ENCODE data around the gene PKD1L1. TPM values are rescaled to one million over a fixed set of nuclear protein-coding genes. Genes with fewer than 3 reads are reported as not detected.
"Not testable (repeated sequence)": the region's sequence is repeated elsewhere in the genome, so short reads cannot be mapped to it uniquely, and the experiment has no call there.

Gene PKD1L1
- polyA plus RNA-seq, 3 donors = 0.17 to 0.25 (median 0.21) TPM

GRCh38 chr7:47804767-47805545 lies 143.3 kb downstream of the PKD1L1 start:
- DNase-seq (ENCODE audit: low read depth in 3 of 3, low spot score in 2 of 3) = no peak

- no peak for DNase-seq (ENCODE audit: low read depth in 3 of 3, low spot score in 2 of 3)
Observed at GRCh38 chr7:47803846-47804245, 144.4 kb downstream of the PKD1L1 start.

DNA sequence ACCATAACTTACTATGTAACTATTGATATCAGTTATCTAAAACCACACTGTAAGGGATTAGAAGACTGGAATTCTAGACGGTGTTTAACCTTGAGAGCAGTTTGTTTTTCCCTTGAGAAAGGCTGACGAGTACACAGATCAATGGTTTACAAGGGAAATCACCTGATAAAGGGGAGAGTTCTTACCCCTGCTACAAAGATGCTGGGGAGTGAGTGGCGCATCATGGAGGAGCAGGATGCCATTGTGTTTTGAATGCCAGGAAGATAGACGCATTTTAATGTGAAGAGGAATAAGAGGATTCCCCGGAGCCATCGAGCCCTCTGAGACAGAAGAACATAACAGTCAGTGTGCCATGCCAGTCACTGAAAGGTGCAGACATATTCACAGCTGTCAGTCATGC lies 145.2 kb downstream of the PKD1L1 start:
- DNase-seq (ENCODE audit: low read depth in 3 of 3, low spot score in 2 of 3) = no peak

GRCh38 chr7:47801423-47801822 lies 146.8 kb downstream of the PKD1L1 start:
- DNase-seq (ENCODE audit: low read depth in 3 of 3, low spot score in 2 of 3) = no peak

- no peak for DNase-seq (ENCODE audit: low read depth in 3 of 3, low spot score in 2 of 3)
Observed at GRCh38 chr7:47799524-47799923, 148.7 kb downstream of the PKD1L1 start.

DNA sequence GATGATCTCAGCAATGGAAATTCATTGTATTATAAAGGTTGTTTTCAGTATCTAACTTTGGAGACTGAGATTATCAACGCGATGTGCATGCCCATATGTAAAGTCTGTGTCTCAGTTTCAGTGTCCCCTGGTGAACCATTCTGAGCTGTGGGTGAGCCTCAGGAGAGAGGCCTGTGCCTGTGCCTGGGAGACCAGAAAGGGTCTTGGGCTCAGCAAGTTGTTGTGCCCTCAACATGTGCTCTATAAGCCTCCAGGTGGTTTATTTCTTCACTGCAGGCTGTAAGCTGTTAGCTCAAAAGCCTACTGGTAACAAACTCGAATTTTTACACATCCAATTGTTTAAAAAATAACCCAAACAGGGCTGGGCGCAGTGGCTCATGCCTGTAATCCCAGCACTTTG lies 151.9 kb downstream of the PKD1L1 start:
- no peak for DNase-seq (ENCODE audit: low read depth in 3 of 3, low spot score in 2 of 3)

DNA sequence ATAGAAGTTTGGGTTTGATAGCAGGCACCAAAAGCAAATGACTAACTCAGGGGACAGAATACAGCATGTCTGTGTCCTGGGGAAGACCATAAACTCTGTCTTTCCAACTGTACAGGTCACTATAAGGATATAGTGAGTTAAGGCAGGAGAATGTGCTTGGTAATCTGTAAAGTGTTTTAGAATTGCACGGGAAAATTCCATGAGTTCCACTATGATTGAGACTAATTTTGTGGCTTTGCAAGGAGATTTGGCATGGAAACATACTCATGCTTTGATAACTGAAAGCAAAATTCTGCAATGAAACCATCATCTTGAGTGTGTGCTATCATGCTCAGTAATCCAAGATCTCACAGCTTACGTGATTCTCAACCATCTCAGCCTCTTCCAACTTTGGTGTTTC lies 152.6 kb downstream of the PKD1L1 start:
- DNase-seq (ENCODE audit: low read depth in 3 of 3, low spot score in 2 of 3) = no peak

DNA sequence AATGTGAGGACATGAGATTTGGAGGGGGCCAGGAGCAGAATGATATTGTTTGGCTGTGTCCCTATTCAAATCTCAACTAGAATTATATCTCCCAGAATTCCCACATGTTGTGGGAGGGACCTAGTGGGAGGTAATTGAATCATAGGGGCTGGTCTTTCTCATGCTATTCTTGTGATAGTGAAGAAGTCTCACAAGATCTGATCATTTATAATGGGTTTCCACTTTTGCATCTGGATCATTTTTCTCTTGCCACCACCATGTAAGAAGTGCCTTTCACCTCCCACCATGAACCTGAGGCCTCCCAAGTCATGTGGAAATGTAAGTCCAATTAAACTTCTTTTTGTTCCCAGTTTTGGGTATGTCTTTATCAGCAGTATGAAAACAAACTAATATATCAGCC lies 153.1 kb downstream of the PKD1L1 start:
- not testable (repeated sequence) for DNase-seq (ENCODE audit: low read depth in 3 of 3, low spot score in 2 of 3)

DNA sequence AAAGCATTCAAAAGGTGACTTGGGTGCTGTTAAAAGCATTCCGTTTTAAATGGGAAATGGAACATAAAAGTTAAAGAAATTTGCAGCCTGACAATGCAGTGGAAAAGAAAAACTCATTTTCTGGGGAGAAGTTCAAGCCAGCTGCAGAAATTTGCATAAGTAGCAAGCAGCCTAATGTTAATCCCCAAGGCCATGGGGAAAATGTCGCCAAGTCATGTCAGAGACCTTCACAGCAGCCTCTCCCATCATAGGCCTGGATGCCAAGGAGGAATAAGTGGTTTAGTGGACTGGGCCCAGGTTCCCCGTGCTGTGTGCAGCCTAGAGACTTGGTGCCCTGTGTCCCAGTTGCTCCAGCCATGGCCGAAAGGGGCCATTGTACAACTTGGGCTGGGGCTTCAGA lies 154.2 kb downstream of the PKD1L1 start:
- DNase-seq (ENCODE audit: low read depth in 3 of 3, low spot score in 2 of 3) = no peak

DNA sequence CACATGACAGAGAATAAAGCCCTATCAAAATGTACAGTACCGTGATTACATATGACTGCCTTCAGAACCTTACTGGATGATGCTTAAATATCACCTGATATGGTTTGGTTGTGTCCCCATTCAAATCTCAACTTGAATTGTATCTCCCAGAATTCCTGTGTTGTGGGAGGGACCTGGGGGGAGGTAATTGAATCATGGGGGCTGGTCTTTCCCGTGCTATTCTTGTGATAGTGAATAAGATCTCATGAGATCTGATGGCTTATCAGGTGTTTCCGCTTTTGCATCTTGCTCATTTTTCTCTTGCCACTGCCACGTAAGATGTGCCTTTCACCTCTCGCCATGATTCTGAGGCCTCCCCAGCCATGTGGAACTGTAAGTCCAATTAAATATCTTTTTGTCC lies 155.1 kb downstream of the PKD1L1 start:
- not testable (repeated sequence) for DNase-seq (ENCODE audit: low read depth in 3 of 3, low spot score in 2 of 3)

DNA sequence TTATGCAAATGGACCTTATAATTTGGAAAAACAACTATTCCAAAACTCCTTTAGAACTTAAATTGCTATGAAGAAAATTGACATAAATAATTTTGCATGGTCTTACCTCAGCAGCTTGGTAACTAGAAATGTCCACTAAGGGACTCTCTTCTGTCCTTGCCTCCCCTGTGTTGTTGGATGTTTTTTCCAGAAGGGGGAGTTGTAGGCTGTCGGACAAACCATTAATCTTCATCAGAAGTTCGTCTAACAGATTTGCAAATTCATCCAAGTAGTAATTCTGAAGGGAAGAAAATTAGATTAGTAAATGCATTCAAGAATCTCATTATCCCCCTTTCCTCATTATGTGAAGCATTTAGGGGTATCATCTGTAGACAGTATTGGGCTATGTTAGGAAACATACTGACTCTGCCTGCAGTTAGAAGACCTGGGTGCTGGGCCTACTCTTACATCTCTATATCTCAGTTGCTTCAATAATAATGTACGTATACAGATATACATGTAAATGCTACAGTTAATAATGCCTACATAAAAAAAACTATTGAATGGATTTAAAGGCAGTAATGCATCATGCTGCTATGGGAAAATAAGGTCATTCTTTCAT lies 155.6 kb downstream of the PKD1L1 start:
- no peak for DNase-seq (ENCODE audit: low read depth in 3 of 3, low spot score in 2 of 3)

GRCh38 chr7:47791682-47792081 lies 156.6 kb downstream of the PKD1L1 start:
- DNase-seq (ENCODE audit: low read depth in 3 of 3, low spot score in 2 of 3) = no peak

GRCh38 chr7:47788083-47788482 lies 160.2 kb downstream of the PKD1L1 start:
- DNase-seq (ENCODE audit: low read depth in 3 of 3, low spot score in 2 of 3) = no peak

DNA sequence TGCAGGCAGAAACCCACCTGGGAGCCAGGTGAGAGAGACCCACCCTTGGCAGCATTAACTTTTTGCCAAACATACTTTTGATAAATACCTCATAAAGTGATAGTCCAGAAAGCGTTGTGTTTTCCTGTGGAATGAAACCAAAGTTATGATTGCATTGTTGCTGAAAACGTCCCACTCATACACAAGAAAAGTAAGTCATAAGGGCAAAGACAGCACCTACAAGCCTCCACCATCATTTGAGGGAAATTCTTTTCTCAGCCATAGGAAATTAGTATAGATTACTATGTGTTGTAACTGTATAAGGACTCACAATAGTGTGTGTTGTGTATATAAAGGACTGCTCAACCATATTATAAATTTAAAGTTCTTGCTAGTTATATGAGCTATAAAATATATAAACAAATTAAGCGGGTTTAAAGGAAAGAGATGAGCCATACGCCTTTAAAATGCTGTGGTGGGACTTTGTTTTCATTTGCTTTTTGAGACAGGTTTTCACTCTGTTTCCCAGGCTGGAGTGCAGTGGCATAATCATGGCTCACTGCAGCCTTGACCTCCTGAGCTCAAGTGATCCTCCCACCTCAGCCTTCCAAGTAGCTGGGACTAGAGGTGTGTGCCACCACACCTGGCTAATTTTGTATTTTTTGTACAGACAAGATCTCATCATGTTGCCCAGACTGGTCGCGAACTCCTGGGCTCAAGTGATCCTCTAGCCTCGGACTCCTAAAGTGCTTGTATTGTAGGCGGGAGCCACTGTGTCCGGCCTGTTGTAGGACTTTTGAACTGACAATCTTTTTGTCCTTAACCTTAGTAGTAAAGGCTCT lies 160.8 kb downstream of the PKD1L1 start:
- no peak for DNase-seq (ENCODE audit: low read depth in 3 of 3, low spot score in 2 of 3)

DNA sequence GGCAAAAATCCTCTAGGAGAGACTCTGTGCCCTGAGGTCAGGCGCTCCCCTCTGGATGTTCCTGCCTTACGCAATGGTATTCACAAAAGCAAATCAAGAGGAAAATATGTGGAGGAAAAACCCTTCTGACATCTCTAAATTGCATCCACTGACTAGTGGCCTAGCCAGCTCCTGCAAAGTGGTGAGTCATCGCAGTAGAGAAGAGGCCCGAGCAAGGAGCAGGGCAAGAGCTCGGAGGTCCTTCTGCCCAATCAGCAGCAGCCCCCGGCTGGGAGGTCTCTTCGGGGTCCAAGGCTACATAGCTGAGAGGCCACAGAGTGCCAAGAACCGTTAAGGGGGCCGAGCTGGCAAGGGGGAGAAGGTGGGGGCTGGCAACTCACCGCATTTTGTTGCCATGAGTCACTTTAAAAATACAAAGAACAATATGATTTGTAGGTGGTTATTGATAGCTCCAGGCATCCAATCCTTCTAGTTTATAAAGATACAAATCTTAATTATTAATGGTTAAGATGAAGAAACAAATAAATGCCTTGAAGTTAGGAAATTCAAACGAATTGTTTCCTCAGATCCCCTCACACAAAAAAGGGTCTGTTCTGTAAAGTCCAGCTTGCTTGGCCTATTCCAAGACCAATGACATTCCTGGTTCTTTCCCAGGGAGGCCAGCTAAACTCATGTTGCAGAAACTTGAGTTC lies 161.6 kb downstream of the PKD1L1 start:
- no peak for DNase-seq (ENCODE audit: low read depth in 3 of 3, low spot score in 2 of 3)

GRCh38 chr7:47785923-47786556 lies 162.2 kb downstream of the PKD1L1 start:
- DNase-seq (ENCODE audit: low read depth in 3 of 3, low spot score in 2 of 3) = no peak

DNA sequence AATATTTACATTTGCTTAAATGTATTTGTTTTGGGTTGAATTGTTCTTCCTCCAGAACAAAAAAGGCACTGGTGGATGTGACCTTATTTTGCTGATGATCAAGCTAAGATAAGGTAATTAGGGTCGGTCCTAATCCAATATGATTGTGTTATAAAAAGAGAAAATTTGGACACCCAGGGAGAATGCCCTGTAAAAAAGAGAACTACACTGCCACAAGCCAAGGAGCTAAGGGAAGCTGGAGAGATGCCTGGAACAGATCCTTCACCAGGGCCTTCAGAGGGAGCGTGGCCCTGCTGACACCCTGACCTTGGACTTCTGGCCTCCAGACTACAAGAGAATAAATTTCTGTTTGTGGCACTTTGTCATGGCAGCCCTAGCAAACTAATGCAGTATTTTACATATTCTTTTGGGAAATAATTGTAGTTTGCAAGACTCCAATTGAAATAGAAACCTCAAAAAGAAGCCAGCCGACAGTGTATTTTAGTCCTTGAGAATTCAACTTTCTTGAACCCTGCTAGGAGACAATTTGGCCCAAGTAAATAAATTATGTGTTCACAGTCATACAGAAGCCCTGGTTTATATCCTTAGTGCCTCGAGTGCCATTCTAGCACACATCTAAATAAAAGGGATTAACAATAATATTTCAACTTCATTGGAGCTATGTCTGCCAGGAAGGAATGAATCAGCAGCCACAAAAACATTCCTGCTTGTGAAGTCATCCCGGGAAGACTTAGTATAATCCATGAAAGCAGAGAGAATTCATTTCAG lies 164.6 kb downstream of the PKD1L1 start:
- no peak for DNase-seq (ENCODE audit: low read depth in 3 of 3, low spot score in 2 of 3)

GRCh38 chr7:47782792-47783191 lies 165.5 kb downstream of the PKD1L1 start:
- DNase-seq (ENCODE audit: low read depth in 3 of 3, low spot score in 2 of 3) = no peak

DNA sequence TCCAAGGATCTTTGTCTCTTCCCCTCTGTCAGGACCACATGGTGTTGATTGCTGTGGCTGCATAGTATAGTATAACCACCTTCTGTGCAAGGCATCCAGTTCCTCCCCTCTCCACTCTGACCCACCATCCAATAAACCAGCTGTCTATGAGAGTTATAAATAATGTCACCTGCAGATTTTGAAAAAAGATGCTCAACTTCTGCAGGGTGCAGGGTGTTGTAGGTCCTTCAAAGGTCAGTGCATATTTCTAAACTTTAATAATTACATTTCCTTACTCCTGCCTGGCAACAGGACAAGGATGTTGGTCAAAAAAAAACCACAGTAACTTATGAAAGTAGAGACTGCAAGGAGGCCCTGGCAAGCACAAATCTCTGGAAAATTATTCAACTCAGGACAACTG lies 166.2 kb downstream of the PKD1L1 start:
- no peak for DNase-seq (ENCODE audit: low read depth in 3 of 3, low spot score in 2 of 3)

- DNase-seq (ENCODE audit: low read depth in 3 of 3, low spot score in 2 of 3) = no peak
Observed at GRCh38 chr7:47780555-47780954, 167.7 kb downstream of the PKD1L1 start.
